Astrocyte (in vitro differentiated cells and primary cell): Measurements from ENCODE around the gene CREM. TPM values are rescaled to one million over a fixed set of nuclear protein-coding genes. Genes with fewer than 3 reads are reported as not detected.

ENCODE experiments used
- DNase-seq: peaks from one replicate; pipeline ENCODE4 v3.0.0-alpha.2; 2010; ENCODE audit warnings: low read depth
- FAIRE-seq: peaks from 2 replicates; lab custom pipeline; 2011; peaks lifted over from hg19 to GRCh38; lab: Jason Lieb, UNC
- H2AFZ ChIP-seq: 2 replicates; pipeline ENCODE4 v1.6.0; 2012; ENCODE audit warnings: low read depth, low read length, inconsistent platforms
- H3K27ac ChIP-seq: 2 replicates; pipeline ENCODE4 v1.5.1; 2011; ENCODE audit warnings: low read depth, low read length, inconsistent platforms
- H3K27me3 ChIP-seq: 2 replicates; pipeline ENCODE4 v1.6.0; 2011; ENCODE audit warnings: low read length, inconsistent platforms; ENCODE audit not compliant: insufficient read depth
- H3K36me3 ChIP-seq: 2 replicates; pipeline ENCODE4 v1.5.1; 2011; ENCODE audit warnings: low read length, inconsistent platforms; ENCODE audit not compliant: insufficient read depth
- H3K4me1 ChIP-seq: 2 replicates; pipeline ENCODE4 v1.5.1; 2011; ENCODE audit warnings: low read length, inconsistent platforms; ENCODE audit not compliant: insufficient read depth
- H3K4me2 ChIP-seq: 2 replicates; pipeline ENCODE4 v1.6.0; 2012; ENCODE audit warnings: low read length, inconsistent platforms
- H3K4me3 ChIP-seq: 2 replicates; pipeline ENCODE4 v1.5.1; 2011; ENCODE audit warnings: low read depth, mild to moderate bottlenecking, low read length, inconsistent platforms; ENCODE audit not compliant: insufficient read depth
- H3K79me2 ChIP-seq: 2 replicates; pipeline ENCODE4 v1.6.0; 2012; ENCODE audit warnings: mild to moderate bottlenecking, low read length, inconsistent platforms; ENCODE audit not compliant: insufficient read depth
- H3K9ac ChIP-seq: 2 replicates; pipeline ENCODE4 v1.6.0; 2012; ENCODE audit warnings: mild to moderate bottlenecking, low read length, inconsistent platforms
- H3K9me3 ChIP-seq: 2 replicates; pipeline ENCODE4 v1.5.1; 2012; ENCODE audit warnings: low read depth, mild to moderate bottlenecking, low read length, inconsistent platforms; ENCODE audit not compliant: insufficient read depth
- H4K20me1 ChIP-seq: 2 replicates; pipeline ENCODE4 v1.6.0; 2012; ENCODE audit warnings: low read length, inconsistent platforms; ENCODE audit not compliant: insufficient read depth
- H3K27ac Mint-ChIP-seq: one replicate; pipeline ENCODE4 v1.8.0; 2021; ENCODE audit warnings: mild to moderate bottlenecking, mixed read lengths; ENCODE audit not compliant: unreplicated experiment
- H3K27me3 Mint-ChIP-seq: one replicate; pipeline ENCODE4 v1.8.0; 2021; ENCODE audit warnings: low read depth, mixed read lengths; ENCODE audit not compliant: unreplicated experiment
- H3K36me3 Mint-ChIP-seq: one replicate; pipeline ENCODE4 v1.8.0; 2021; ENCODE audit warnings: low read depth, mixed read lengths; ENCODE audit not compliant: unreplicated experiment
- H3K4me1 Mint-ChIP-seq: one replicate; pipeline ENCODE4 v1.8.0; 2021; ENCODE audit warnings: low read depth, mixed read lengths; ENCODE audit not compliant: unreplicated experiment
- H3K4me3 Mint-ChIP-seq: one replicate; pipeline ENCODE4 v1.8.0; 2021; ENCODE audit warnings: mild to moderate bottlenecking, moderate library complexity, mixed read lengths; ENCODE audit not compliant: unreplicated experiment
- H3K9me3 Mint-ChIP-seq: one replicate; pipeline ENCODE4 v1.8.0; 2021; ENCODE audit warnings: mild to moderate bottlenecking, mixed read lengths; ENCODE audit not compliant: unreplicated experiment
- CTCF ChIP-seq: IDR thresholded peaks from 2 replicates; pipeline ENCODE4 v1.5.1; 2011; ENCODE audit warnings: low read depth, mild to moderate bottlenecking, inconsistent platforms, low read length, moderate library complexity; ENCODE audit not compliant: insufficient read depth
- EZH2 ChIP-seq: IDR thresholded peaks from 2 replicates; pipeline ENCODE4 v1.6.1; 2012; ENCODE audit warnings: mild to moderate bottlenecking, low read length, inconsistent platforms; ENCODE audit not compliant: insufficient read depth
- total RNA-seq: library from RNA; stranded (reverse); gene quantifications from 2 replicates; pipeline ENCODE4 v1.2.1, GENCODE V29; 2021

Gene CREM
- total RNA-seq, 1 donor from 2014 or later, result 38.3 TPM

DNA sequence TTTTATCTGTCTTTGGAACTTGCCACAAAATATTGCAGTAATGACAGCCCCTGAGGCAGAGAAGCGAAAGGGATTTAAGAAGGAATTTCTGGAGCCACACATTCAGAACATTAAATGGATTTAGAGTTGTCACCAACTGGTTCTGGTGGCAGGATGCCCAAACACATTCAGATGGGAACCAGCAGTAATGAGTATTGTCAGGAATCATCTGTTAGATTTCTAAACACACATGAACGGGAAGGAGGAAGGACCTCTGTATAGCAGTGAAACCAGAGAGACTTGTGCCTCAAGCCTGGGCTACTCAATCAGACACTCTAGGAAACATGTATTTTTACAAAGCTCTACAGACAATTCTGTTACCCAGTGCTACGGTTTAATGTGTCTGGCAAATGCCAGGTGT, 105.9 kb downstream of the CREM start:
- no peak for FAIRE-seq
- Histone ChIP-seq H3K4me2 (no peak overlapping the region), H4K20me1 (no peaks in the 10 kb centered on the region)

GRCh38 chr10:35234073-35234472, 107.4 kb downstream of the CREM start:
- no peak overlapping the region for H3K27ac Mint-ChIP-seq

More for the DNA sequence above, 105.9 kb downstream of the CREM start:
- Histone ChIP-seq H3K36me3 (no peaks in the 10 kb centered on the region), H3K79me2 (no peaks in the 10 kb centered on the region), H3K4me3 (no peak overlapping the region), H3K9me3 (no peaks in the 10 kb centered on the region), H2AFZ (no peak overlapping the region), H3K9ac (no peak overlapping the region), H3K27ac (no peak overlapping the region), H3K4me1 (no peaks in the 10 kb centered on the region), H3K27me3 (no peaks in the 10 kb centered on the region)
- no peak for DNase-seq
- Mint-ChIP-seq H3K4me1 (no peaks in the 10 kb centered on the region), H3K27ac (no peak overlapping the region), H3K27me3 (no peaks in the 10 kb centered on the region), H3K9me3 (no peaks in the 10 kb centered on the region), H3K36me3 (no peaks in the 10 kb centered on the region), H3K4me3 (no peak overlapping the region)
- TF ChIP-seq CTCF, result no peak
- no peak for TF ChIP-seq EZH2

More at GRCh38 chr10:35234073-35234472, 107.4 kb downstream of the CREM start:
- Mint-ChIP-seq H3K4me3 (no peak overlapping the region), H3K36me3 (no peaks in the 10 kb centered on the region), H3K4me1 (no peaks in the 10 kb centered on the region), H3K9me3 (no peaks in the 10 kb centered on the region), H3K27me3 (no peaks in the 10 kb centered on the region)
- FAIRE-seq, result no peak
- Histone ChIP-seq H3K4me1 (no peaks in the 10 kb centered on the region), H4K20me1 (no peaks in the 10 kb centered on the region), H3K4me3 (no peak overlapping the region), H3K4me2 (no peak overlapping the region), H3K27ac (no peak overlapping the region), H3K79me2 (no peaks in the 10 kb centered on the region), H2AFZ (no peak overlapping the region), H3K9ac (no peak overlapping the region), H3K9me3 (no peaks in the 10 kb centered on the region), H3K36me3 (no peaks in the 10 kb centered on the region), H3K27me3 (no peaks in the 10 kb centered on the region)
- TF ChIP-seq CTCF (no peak), EZH2 (no peak)
- DNase-seq, result no peak
